HG02571 (cell line): ENCODE data around the gene RALY.

Experiments used
- ATAC-seq: cut with Tn5 transposase; IDR thresholded peaks from one replicate; pipeline ENCODE4 v1.9.1; 2021; ENCODE audit warnings: mild to moderate bottlenecking, moderate library complexity; ENCODE audit not compliant: unreplicated experiment

The RALY gene

DNA sequence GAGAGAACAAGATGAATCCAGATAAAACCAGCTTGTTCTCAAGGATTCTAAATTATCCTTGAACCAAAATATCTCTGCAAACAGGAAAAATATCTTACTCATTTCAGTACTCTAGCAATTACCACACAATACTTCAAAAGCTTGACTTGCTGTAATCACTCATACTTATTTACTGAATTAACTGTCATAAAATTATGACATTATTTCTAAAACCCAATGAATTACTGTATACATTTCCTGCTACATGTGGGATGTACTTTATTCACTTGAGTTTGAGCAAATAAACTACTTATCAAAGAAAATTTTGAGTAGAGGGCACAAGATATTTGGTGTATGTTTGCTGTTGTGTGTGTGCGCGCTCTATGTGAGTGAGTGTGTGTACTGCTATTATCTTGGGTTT, 108.6 kb downstream of the RALY start:
- ATAC-seq = no peak

DNA sequence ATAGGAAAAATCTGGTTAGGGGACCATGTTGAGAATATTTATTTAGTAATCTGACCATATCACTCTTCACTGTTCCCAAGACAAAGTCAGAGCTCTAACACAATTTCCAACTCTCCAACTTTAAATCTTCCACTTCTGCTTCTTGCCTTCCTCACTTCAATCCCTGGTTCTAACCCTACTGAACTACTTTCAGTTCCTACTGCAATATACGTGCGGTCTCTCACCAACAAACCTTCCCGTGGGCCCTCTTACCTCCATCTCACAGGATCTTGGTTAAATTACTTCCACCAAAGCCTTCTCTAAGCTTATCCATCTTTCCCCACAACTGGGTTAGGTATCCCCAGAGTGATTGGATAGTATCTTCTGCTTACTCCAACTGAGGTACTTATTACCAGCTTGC, 110.3 kb downstream of the RALY start:
- no peak for ATAC-seq

DNA sequence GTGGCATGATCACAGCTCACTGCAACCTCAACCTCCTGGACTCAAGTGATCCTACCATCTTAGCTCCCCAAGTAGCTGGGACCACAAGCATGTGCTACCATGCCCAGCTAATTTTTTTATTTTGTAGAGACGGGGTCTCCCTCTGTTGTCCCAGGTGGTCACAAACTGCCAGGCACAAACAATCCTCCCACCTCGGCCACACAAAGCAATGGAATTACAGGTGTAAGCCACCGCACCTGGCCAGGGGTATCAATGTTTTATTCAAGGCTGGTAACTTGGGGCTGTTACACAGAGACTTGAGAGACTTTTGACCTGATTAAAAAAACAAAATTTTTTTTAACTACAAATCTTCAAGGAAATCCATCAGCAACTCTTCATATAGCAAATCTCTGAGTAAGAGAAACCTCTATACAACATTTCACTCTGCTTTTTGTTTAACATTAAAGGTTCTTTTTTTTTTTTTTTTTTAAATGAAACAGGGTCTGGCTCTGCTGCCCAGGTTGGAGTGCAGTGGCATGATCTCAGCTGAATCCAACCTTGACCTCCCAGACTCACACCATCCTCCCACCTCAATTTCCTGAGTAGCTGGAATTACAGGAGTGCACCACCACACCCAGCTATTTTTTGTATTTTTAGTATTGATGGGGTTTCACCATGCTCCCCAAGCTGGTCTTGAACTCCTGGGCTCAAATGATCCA, 112.4 kb downstream of the RALY start:
- ATAC-seq = no peak

DNA sequence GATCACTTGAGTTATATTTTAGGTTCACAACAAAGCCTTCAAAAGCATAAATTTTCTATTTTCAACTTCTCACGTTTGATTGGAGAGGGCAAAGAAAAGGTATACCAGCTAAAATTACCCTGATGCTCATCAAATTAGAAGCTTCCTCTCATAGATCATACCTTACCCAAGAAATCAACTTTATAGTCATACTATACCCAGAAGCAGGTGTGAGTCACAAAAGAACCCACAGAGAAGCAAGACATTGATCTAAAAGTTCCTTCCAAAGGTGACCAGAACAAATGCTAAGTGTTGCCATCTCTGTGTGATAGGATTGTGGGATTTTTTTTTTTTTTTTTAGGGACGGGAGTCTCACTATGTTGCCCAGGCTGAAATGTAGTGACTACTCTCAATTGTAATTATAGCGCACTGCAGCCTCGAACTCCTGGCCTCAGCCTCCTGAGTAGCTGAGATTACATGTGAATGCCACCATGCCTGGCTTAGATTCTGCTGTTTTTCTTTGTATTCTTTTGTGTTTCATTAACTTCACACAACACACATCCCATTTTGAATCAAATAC, 115.0 kb downstream of the RALY start:
- ATAC-seq = no peak

DNA sequence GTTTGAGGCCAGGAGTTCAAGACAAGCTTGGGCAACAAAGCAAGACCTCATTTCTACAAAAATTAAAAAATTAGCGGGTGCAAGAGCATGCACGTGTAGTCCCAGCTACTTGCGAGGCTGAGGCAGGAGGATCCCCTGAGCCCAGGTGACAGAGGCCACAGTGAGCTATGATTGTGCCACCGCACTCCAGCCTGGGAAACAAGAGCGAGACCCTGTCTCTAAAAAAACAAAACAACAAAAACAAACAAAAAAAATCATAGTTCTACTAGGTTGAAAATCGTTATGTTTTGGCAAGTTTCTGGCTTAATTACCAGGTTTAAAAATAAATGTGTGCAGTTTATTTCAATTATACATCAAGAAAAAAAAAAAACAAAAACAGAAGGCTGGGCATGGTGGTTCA, 115.7 kb downstream of the RALY start:
- no peak for ATAC-seq

DNA sequence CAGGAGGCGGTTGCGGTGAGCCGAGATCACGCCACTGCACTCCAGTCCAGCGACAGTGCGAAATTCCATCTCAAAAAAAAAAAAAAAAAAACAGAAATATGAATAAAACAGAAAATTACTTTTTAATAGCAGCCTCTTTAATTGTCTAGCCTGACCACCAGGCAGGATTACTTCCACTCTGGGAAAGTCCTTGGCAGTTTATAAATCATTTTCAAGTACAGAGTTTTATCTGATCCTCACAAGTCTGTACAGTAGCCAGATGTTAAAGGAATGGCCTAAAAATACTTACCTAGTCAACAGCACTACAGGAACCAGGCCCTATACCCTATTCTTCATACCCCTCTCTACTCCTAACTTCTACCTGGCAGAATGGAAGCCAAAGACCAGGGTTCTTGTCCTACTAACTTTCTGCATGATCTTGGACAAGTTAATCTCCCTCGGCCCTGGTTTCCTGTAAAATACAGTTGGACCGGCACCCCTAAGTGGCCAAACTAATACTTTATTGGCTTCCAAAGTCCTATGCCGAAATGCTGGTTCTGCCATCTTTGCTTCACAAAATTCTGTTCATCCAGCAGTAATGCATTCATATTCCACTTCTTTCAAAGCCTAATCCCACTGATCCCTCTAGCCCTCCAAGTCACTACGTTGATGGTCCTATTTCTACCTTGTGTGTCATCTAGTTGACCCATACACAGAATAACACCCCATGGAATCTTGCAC, 116.5 kb downstream of the RALY start:
- no peak for ATAC-seq

DNA sequence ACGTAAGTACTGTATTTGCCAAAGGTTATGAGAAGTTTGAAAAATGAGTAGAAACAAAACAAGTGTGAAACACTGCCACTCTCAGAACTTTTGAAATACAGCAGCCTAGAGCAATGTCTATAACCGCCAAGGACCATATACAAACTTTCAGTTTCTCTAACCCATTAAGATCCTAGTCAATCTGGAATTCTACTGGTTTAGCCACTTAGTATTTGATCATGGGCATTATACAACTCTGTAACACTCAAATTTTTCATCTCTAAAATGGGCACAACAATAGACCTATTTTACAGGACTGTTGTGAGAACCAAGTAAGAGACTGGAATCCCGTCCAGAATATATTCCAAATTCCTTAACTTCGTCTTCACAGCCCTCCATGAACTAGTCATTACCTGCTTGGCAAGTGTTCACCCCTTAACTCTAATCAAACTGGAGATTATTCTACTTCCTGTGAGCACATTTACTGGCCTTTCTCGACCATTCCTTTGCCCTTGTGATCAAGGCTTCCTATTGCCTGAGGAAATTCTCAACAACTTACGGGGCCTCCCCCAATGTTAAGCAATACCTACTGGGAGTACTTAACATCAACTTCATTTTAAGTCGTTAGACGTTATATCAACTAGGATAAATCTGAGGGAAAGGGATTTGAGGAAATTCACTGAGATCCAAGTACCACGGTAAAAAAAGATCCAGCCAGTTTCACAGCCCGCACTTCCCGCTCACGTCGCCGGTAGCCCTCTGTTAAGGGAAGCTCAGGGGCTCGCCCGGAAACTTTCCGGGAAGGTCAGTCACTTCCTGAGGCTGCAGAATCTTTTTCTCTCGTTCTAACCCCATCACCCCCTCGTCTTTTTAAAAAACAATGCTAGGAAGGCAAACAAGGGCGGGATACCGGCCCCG, 117.3 kb downstream of the RALY start:
- ATAC-seq = no peak

DNA sequence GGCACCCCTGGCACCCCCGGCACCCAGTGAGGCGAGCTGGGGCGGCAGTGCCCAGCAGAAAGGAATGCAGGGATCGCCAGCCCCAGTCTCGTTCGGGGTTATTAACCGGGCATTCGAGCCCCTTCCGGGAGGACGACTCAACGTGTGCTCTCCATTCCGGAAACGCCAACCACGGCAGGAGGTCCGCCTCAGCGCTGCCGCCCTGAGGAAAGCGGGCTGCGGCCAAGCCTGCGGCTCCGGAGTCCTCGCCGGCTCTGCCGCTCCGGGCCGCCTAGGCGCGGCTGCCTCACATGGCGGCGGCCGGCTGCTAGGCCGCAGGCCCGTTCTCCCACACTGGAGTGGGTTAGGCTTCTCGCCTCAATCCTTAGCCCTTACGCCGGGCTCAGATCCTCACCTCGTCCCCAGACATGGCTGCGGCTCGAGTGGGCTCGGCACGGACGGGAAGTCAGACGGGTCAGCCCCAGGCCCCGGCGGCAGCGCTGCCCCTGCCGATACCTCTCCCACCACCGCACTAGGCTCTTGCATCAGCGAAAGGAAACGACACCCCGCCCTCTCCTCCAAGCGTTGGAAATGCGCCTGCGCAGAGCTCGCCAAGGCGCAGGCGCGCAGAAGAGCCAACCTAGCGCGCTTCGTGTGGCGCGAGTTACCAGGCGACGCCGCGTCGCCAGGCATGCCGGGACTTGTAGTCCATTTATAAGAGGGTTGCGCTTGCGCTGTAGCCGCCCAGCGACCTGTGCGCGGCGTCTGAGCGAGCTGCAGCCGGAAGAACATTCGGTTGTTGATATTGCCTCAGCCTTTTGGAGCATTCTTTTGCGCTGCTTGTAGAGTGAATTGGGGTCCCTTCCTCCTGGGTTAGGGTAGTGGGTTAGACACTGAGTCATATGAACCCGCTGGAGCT, 118.2 kb downstream of the RALY start, which contains the start of gene EIF2S2:
EIF2S2 (minus strand) TSS at position 542 of the 898 bp plus-strand sequence; CDS start at position 409, 133 bp downstream.
- peak; percentile 82 for ATAC-seq

DNA sequence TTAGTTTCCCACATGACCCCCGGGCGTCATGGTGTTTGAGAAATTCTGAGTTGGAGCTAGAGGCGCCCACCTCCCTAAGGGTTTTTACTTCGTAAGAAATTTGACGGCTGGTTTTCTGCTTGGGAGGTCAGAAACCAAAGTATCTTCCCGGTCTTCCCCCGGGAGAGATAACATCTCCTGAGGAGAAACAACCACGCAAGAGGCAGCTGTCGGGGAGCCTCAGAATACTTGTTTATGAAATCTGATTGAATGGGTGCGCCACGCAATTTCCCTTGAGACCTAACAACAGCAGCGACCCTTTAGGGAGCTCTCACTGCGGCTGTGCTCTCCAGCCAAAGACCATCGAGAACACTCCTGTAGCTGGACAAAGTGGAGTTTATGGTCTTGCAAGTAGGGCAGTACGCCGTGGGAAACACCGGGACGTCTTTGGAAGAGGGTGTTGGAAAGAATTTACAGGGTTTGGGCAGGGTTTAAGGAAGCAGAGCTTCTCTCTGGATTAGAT, 118.9 kb downstream of the RALY start:
- no peak for ATAC-seq

DNA sequence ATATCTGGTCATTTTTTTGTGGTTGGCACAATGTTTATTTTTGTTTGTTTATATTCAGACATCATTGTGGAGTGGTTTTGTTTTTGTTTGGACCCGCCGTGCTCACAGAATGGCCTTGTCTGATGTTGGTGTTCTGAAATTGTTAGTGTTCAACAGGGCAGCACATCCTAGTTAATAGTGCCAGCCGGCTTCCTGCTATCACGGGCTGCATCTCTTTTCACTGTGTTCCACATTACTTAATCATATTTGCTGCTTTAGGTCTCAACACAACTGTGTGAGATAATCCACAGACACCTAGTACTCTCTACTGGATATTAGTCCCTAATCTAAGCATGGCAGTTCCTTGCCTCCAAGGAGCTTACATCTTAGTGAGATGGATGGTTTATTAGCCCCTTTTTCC, 121.1 kb downstream of the RALY start:
- no peak for ATAC-seq

DNA sequence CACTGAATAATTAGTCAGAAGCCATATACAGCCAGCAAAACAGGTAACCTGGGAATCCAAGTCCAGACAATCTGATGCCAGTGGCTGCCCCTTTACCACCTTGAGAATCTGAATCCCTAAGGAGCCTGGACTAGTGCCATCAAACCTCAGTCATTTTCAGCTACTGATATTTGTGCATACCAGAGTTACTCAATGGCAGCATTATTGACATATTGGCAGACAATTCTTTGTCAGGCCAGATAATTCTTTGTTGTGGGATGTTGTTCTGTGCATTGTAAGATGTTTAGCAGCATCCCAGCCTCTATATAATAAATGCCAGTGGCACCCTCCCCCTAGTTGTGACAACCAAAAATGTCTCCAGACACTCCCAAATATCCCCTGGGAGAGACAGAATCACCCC, 121.5 kb downstream of the RALY start:
- ATAC-seq = no peak

DNA sequence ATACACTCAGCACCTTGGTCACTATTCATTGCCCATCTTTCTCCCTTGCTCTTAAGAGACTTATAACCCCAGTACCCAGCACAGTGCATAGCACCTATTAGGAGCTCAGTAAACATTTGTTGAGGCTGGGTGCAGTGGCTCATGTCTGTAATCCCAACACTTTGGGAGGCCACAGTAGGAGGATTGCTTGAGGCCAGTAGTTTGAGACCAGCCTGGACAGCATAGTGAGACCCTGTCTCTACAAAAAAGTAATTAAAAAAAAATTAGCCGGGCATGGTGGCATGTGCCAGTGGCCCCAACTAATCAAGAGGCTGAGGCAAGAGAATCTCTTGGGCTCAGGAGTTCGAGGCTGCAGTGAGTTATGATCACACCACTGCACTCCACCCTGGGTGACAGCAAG, 126.5 kb downstream of the RALY start:
- ATAC-seq = no peak

DNA sequence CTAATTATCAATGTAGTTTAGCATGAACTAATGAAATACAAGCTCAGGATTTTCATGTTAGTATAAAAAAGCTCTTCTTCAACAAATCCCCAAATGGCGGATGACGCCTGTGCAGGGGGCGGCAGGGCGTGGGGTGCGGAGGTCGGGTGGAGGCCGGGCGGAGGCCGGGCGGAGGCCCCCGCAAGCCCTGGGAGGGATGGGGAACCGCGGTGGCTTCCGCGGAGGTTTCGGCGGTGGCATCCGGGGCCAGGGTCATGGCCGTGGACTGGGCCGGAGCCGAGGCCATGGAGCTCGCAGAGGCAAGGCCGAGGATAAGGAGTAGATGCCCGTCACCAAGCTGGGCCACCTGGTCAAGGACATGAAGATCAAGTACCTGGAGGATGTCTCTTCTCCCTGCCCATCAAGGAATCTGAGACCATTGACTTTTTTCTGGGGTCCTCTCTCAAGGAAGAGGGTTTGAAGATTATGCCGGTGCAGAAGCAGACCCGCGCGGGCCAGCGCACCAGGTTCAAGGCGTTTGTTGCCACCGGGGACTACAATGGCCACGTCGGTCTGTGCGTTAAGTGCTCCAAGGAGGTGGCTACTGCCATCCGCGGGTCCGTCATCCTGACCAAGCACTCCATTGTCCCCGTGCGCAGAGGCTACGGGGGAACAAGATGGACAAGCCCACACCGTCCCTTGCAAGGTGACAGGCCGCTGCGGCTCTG, 128.7 kb downstream of the RALY start:
- ATAC-seq = no peak

DNA sequence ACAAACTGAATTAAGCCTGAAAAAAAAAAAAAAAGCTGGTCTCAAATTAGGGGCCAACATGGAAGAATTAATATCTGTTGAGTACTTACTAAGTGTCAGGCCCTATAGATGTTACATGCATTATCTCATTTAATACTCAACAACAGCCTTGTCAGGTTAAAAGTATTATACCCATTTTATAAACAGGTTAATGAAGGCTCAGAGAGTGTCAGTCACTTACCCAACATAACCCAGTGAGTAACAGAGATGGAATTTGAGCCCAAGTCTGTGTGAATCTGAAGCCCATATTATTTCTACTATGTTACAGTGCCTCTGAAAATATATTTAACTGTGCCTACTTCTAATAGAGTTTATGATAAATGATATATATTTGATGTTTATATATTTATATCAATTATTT, 129.6 kb downstream of the RALY start:
- no peak for ATAC-seq

DNA sequence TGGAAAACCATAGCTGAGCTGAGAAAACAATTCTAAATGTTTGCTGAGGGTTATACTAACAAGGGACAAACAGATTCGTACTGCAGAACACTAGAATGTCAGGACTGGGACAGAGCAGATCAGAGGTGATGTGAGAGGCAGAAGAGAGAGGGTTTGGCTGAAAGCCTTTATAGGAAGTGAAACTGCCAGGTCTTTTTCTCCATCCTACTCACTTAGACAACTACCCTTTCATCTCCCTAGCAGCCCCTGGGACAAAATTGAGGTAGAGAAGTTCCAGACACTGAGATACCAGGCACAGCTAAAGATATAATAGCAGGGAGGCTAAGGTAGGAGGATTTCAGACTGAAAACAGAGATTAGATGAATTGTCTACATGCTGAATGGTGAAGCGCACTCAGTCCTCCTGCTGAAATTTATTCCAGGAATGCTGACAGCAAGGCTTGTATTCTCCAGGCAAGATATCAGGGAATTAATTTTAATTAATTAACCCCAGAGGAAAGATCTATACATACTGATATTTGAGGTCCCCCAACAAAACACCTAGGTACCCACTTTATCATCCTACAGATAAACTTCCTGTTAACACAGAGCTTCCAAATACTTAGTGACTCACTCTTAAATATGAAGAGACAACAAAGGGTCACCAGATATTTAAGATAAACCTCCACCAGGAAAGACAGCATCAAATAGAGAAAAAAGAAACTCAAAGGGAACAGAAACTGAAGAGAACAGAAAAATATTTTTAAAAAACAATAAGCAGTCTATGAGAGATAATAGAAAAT, 130.9 kb downstream of the RALY start:
- no peak for ATAC-seq

DNA sequence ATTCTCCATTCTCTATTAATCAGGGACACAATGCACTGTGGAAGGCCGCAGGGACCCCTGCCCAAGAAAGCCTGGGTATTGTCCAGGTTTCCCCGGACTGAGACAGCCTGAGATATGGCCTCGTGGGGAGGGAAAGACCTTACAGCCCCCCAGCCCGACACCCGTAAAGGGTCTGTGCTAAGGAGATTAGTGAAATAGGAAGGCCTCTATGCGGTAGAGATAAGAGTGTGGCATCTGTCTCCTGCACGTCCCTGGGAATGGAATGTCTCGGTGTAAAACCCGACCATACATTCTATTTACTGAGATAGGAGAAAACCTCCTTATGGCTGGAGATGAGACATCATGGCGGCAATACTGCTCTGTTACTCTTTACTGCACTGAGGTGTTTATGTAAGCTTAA, 134.1 kb downstream of the RALY start:
- no peak for ATAC-seq

DNA sequence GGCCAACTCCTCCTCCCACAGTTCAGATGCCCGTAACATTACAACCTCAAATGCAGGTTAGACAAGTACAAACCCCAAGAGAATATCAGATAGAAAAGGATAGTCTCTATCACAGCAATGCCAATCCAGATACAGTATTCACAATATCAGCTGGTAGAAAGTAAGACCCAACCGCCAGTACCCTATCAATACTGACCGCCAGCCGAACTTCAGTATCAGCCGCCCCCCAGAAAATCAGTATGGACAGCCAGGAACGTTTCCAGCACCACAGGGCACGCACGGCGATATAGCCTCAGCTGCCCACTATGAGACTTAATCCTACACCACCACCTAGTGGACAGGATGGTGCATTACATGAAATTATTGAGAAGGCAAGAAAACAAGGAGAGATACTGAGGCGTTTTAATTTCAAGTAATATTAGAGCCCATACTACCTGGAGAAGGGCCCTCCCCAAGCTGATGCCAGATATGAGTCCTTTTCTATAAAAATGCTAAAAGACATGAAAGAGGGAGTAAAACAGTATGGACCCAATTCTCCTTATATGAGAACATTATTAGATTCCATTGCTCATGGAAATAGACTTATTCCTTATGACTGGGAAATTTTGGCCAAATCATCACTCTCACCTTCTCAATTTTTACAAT, 135.9 kb downstream of the RALY start:
- no peak for ATAC-seq

DNA sequence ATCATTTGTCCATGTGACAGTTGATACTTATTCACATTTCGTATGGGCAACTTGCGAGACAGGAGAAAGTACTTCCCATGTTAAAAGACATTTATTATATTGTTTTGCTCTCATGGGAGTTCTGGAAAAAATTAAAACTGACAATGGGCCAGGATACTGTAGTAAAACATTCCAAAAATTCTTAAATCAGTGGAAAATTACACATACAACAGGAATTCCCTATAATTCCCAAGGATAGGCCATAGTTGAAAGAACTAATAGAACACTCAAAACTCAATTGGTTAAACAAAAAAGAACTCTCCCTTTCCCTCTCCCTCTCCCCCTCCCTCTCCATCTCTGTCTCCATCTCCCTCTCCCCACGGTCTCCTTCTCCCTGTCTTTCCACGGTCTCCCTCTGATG, 137.8 kb downstream of the RALY start:
- ATAC-seq = no peak
